K562 (cell line): Measurements from ENCODE around the gene SHB. TPM values are rescaled to one million over a fixed set of nuclear protein-coding genes. Genes with fewer than 3 reads are reported as not detected.

Experiments
- ATAC-seq: fragments of 200-7000 bp; cut with Tn5 transposase; 3 replicates; pipeline ENCODE4 v1.9.1; 2020; ENCODE audit warnings: moderate library complexity
- BruUV-seq: library from RNA; stranded (reverse); fragments of 400-500 nt; replicated peaks from 2 replicates; lab custom pipeline; 2021; lab: Mats Ljungman, UMichigan
- CTCF ChIA-PET: fragments of 300-600 bp; formaldehyde crosslinking; extraction: SDS; loops from one replicate; lab custom pipeline; 2021; ENCODE audit warnings: low intra/inter-chr PET ratio; lab: Yijun Ruan, JAX
- POLR2A ChIA-PET: fragments of 300-600, 350-650 bp; sonication (Branson Sonifier 250); formaldehyde crosslinking; extraction: SDS; loops from one replicate; lab custom pipeline; 2021; ENCODE audit warnings: antibody characterized with exemption, inconsistent platforms; lab: Yijun Ruan, JAX
- DNase-seq, 4 experiments: peaks; one replicate each; pipeline versions ENCODE4 v3.0.0 to v3.0.0-alpha.2; 2011 to 2018; ENCODE audit warnings: low spot score in 3 of 4, mixed read lengths in 3 of 4; ENCODE audit errors: extremely low read depth in 1 of 4
- FAIRE-seq: peaks from 2 replicates; lab custom pipeline; 2011; peaks lifted over from hg19 to GRCh38; lab: Jason Lieb, UNC
- H2AFZ ChIP-seq: 2 replicates; pipeline ENCODE4 v1.6.0; 2011; ENCODE audit warnings: low read depth, low read length, control low read depth, inconsistent platforms
- H3K27ac ChIP-seq: fragments of 200-600 bp; 3 replicates; pipeline ENCODE4 v1.8.0; 2011; ENCODE audit warnings: low read depth, mild to moderate bottlenecking, control low read depth, inconsistent platforms, low read length, moderate library complexity, mixed read lengths; ENCODE audit errors: extremely low read depth
- H3K27me3 ChIP-seq, 2 experiments: fragments of 300-600 bp in 1 of 2; 2 replicates in 1 of 2; 3 replicates in 1 of 2; pipeline versions ENCODE4 v1.6.0 to v1.8.0; 2011; ENCODE audit warnings: inconsistent platforms in 2 of 2, low read length in 2 of 2, mild to moderate bottlenecking in 1 of 2, mixed read lengths in 1 of 2, moderate library complexity in 1 of 2; ENCODE audit not compliant: control insufficient read depth in 2 of 2, insufficient read depth in 2 of 2
- H3K36me3 ChIP-seq: fragments of 300-600 bp; 3 replicates; pipeline ENCODE4 v1.8.0; 2011; ENCODE audit warnings: mild to moderate bottlenecking, low read length, inconsistent platforms; ENCODE audit not compliant: control insufficient read depth, insufficient read depth
- H3K4me1 ChIP-seq, 2 experiments: fragments of 200-600 bp in 1 of 2; replicated peaks in 1 of 2; 2 replicates in 1 of 2; 3 replicates in 1 of 2; pipeline versions ENCODE4 v1.5.1 to v1.8.0; 2011; ENCODE audit warnings: inconsistent platforms in 2 of 2, low read length in 2 of 2, mild to moderate bottlenecking in 1 of 2, mixed read lengths in 1 of 2, moderate library complexity in 1 of 2; ENCODE audit not compliant: control insufficient read depth in 2 of 2, insufficient read depth in 2 of 2
- H3K4me2 ChIP-seq: 2 replicates; pipeline ENCODE4 v1.6.1; 2011; ENCODE audit warnings: low read length, control low read depth, inconsistent platforms, mixed read lengths; ENCODE audit not compliant: insufficient read depth
- H3K4me3 ChIP-seq: fragments of 200-600 bp; sonication (generic), shearing (Covaris generic); 2 replicates; pipeline ENCODE4 v1.5.1; 2016; ENCODE audit warnings: control low read depth, inconsistent platforms
- H3K79me2 ChIP-seq: fragments of 200-600 bp; 3 replicates; pipeline ENCODE4 v1.8.0; 2011; ENCODE audit warnings: low read length, inconsistent platforms; ENCODE audit not compliant: control insufficient read depth, insufficient read depth
- H3K9ac ChIP-seq, 2 experiments: 2 replicates each; pipeline versions ENCODE4 v1.6.0 to v1.6.1; 2011; ENCODE audit warnings: low read depth in 2 of 2, low read length in 2 of 2, control low read depth in 1 of 2, inconsistent platforms in 1 of 2, mild to moderate bottlenecking in 1 of 2, mixed read lengths in 1 of 2; ENCODE audit not compliant: insufficient read depth in 1 of 2
- H3K9me1 ChIP-seq: one replicate; pipeline ENCODE4 v1.6.0; 2011; ENCODE audit warnings: inconsistent platforms, mild to moderate bottlenecking, low read length, moderate library complexity; ENCODE audit not compliant: control insufficient read depth, insufficient read depth
- H3K9me3 ChIP-seq: replicated peaks from 2 replicates; pipeline ENCODE4 v1.5.1; 2011; ENCODE audit warnings: low read depth, low read length, inconsistent platforms; ENCODE audit not compliant: control insufficient read depth, insufficient read depth
- H4K20me1 ChIP-seq: replicated peaks from 2 replicates; pipeline ENCODE4 v1.6.1; 2011; ENCODE audit warnings: low read length, inconsistent platforms, mixed read lengths; ENCODE audit not compliant: control insufficient read depth, insufficient read depth
- ATF1 ChIP-seq, 2 experiments: fragments of 450-650 bp in 1 of 2; IDR thresholded peaks; 2 replicates each; pipeline ENCODE4 v1.6.1; 2016; ENCODE audit warnings: missing compliant biosample characterization in 1 of 2, missing genetic modification characterization in 1 of 2
- ATF3 ChIP-seq, 2 experiments: fragments of 450-650 bp in 1 of 2; sonication (generic) in 1 of 2; formaldehyde crosslinking in 1 of 2; IDR thresholded peaks in 1 of 2; conservative IDR thresholded peaks in 1 of 2; 2 replicates each; pipeline versions ENCODE4 v1.6.1 to v1.8.1; 2016 to 2023; ENCODE audit warnings: mild to moderate bottlenecking in 2 of 2, moderate library complexity in 2 of 2, inconsistent platforms in 1 of 2, missing genetic modification reagents in 1 of 2
- ATF7 ChIP-seq: fragments of 450-650 bp; IDR thresholded peaks from 2 replicates; pipeline ENCODE4 v1.7.1; 2014; ENCODE audit warnings: mild to moderate bottlenecking, moderate library complexity
- CREM ChIP-seq: IDR thresholded peaks from 2 replicates; pipeline ENCODE4 v1.6.1; 2014; ENCODE audit warnings: antibody characterized with exemption, low read depth
- ERF ChIP-seq: fragments of 450-650 bp; formaldehyde crosslinking; IDR thresholded peaks from 2 replicates; pipeline ENCODE4 v1.4.0; 2020; ENCODE audit warnings: mild to moderate bottlenecking, mixed read lengths
- FOSL1 ChIP-seq: fragments of 200-800 bp; sonication (Bioruptor generic); conservative IDR thresholded peaks from 2 replicates; pipeline ENCODE4 v1.6.1; 2016; ENCODE audit warnings: missing genetic modification characterization, missing compliant biosample characterization
- JUN ChIP-seq, 2 experiments: sonication (generic) in 1 of 2; formaldehyde crosslinking in 1 of 2; IDR thresholded peaks; 2 replicates each; pipeline versions ENCODE4 v1.6.1 to v1.8.0; 2012 to 2022; ENCODE audit warnings: borderline replicate concordance in 2 of 2, mild to moderate bottlenecking in 2 of 2, improper control_type of control experiment in 1 of 2, low read depth in 1 of 2, low read length in 1 of 2, missing genetic modification reagents in 1 of 2
- JUND ChIP-seq, 2 experiments: IDR thresholded peaks; 2 replicates in 1 of 2; 3 replicates in 1 of 2; pipeline ENCODE4 v1.6.1; 2011; ENCODE audit warnings: borderline replicate concordance in 2 of 2, low read depth in 2 of 2, low read length in 2 of 2, improper control_type of control experiment in 1 of 2, missing biosample characterization in 1 of 2, missing genetic modification characterization in 1 of 2, missing genetic modification reagents in 1 of 2
- SMC3 ChIP-seq: conservative IDR thresholded peaks from 2 replicates; pipeline ENCODE4 v1.6.1; 2011; ENCODE audit warnings: low read depth, low read length, improper control_type of control experiment; ENCODE audit not compliant: insufficient read depth
- SREBF2 ChIP-seq: sonication (generic); formaldehyde crosslinking; IDR thresholded peaks from 2 replicates; pipeline ENCODE4 v1.4.0; 2020; ENCODE audit warnings: mild to moderate bottlenecking, missing genetic modification reagents
- ZNF239 ChIP-seq: fragments of 250-450 bp; sonication (Bioruptor Pico); IDR thresholded peaks from 2 replicates; pipeline ENCODE4 v1.4.0; 2020; ENCODE audit warnings: mild to moderate bottlenecking
- ZNF384 ChIP-seq: IDR thresholded peaks from 2 replicates; pipeline ENCODE4 v1.6.1; 2012; ENCODE audit warnings: low read depth, low read length, improper control_type of control experiment
- ZNF668 ChIP-seq: fragments of 250-450 bp; sonication (Bioruptor Pico); IDR thresholded peaks from 2 replicates; pipeline ENCODE4 v1.8.0; 2022; ENCODE audit warnings: mild to moderate bottlenecking, inconsistent platforms
- WGBS: fragments of 100-300 bp; shearing (Covaris generic); methylation state at CpG from one replicate; pipeline ENCODE4 v1.1.6; 2016; ENCODE audit warnings: low coverage, mixed read lengths; ENCODE audit not compliant: insufficient coverage; ENCODE audit errors: missing lambda C conversion rate; 5-methylcytosine and 5-hydroxymethylcytosine counted together
- in situ Hi-C: fragments of 300-500 bp; cut with MboI; formaldehyde crosslinking; loops from 4 replicates; pipeline ENCODE4 v1.15.0; 2018; ENCODE audit warnings: inconsistent platforms, mixed read lengths
- intact Hi-C: fragments of 100-400 bp; cut with micrococcal nuclease; formaldehyde crosslinking; loops from 2 replicates; pipeline ENCODE4 v1.14.2; 2022
- polyA plus RNA-seq, 8 experiments: library from polyadenylated mRNA; depleted of rRNA in 4 of 8; stranded (reverse) in 5 of 8; unstranded in 3 of 8; fragments of >200 nt; fragmentation: Nextera tagmentation in 2 of 8; fragmentation: Illumina TruSeq in 1 of 8; extraction: Ambion mirVana in 2 of 8; extraction: Trizol in 1 of 8; gene quantifications; 2 replicates each; pipeline versions ENCODE4 v1.2.1 to v1.2.3, GENCODE V29; 2011 to 2014; ENCODE audit warnings: inconsistent platforms in 1 of 8, missing spikeins in 1 of 8
- total RNA-seq, 7 experiments: library from RNA; depleted of rRNA in 6 of 7; stranded (reverse); fragments of >200 nt in 6 of 7; fragmentation: Illumina TruSeq in 2 of 7; extraction: Trizol in 2 of 7; gene quantifications; 2 replicates each; pipeline versions ENCODE4 v1.2.1 to v1.2.3, GENCODE V29; 2011 to 2021; ENCODE audit warnings: low replicate concordance in 1 of 7
- TF ChIP-seq, protein P1 (sequence below): fragments of 450-650 bp; IDR thresholded peaks from 2 replicates; pipeline ENCODE4 v1.6.1; 2014; ENCODE audit warnings: low read depth, mild to moderate bottlenecking, moderate library complexity, borderline replicate concordance
- TF ChIP-seq, protein P2 (sequence below): fragments of 450-650 bp; IDR thresholded peaks from 2 replicates; pipeline ENCODE4 v1.6.1; 2016; ENCODE audit warnings: low read depth, mild to moderate bottlenecking, moderate library complexity

SHB gene
- total and polyA plus RNA-seq, 9 of the 15 experiments (the other 6 are each of a cell fraction or from before 2014, with no cell fraction given): 0.78 to 16.0 (median 5.3) TPM

DNA sequence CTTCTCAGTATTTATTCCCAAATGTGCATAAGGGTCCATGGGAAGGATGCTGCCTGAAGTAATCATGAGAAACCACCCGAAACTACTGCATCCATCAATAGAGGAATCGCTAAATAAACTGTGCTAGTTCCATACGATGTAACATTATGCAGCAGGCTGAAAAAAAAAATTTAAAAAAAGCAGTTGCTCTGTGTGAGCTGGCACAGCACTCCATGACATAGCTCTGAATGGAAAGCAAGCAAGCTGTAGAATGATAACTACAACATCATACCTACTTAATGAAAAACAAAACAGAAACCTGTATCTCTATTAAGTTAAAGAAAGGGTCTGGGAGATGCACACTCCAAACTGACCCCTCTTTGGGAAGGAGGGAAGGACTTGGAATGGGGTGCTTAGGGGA, 49.3 kb downstream of the SHB start (continued):
- no peak for TF ChIP-seq SMC3

DNA sequence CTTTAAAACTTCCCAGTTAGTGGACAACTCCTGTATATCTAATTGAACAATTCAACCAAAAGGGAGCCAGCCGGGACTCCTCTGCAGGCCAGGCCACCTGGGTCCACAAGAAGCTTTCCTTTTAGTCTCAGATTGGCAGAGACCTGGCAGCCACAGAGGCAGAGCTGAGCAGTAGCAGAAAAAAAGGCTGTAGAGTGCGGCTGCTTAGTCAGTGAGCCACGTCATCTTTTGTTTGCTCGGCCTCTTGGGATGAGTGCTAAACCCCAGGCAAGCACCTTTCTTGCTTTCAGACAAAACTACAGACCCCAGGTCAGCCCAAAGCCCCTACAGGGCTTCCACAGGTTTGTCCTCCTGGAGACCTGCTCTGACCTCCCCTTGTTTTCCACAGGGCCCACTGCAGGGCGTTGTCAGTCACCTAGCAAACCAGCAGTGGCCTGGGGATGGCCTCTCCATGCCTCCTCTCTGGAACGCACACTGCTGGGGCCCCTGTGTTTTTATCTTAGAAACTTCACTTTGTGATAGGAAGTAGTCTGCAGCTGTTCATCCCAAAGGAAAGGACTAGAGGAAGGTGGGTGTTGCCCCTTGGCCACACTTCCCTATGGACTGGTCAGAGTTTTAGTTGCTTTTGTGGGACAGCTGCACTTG, 49.9 kb downstream of the SHB start:
- BruUV-seq: no TSS peak
- Histone ChIP-seq H3K27ac (no peak overlapping the region), H4K20me1 (peaks cover 18% of the 10 kb centered on the region), H3K79me2 (peaks cover 5% of the 10 kb centered on the region; the same call in 1 of the 3 replicates), H3K36me3 (peaks cover 9% of the 10 kb centered on the region; the same call in 2 of the 3 replicates), H3K27me3 (no peaks in the 10 kb centered on the region), H3K4me1 (peaks cover 7 to 17% of the 10 kb centered on the region in 2 experiments; a peak in 3 of 5 replicates), H3K9me1 (no peaks in the 10 kb centered on the region), H3K9me3 (no peaks in the 10 kb centered on the region), H3K9ac (peak overlapping the region in 1 of 2 experiments; percentile 28; a peak in 1 of 4 replicates), H3K4me3 (no peak overlapping the region), H3K4me2 (peak overlapping the region; percentile 34; the same call in 1 of the 2 replicates), H2AFZ (no peak overlapping the region; the same call in 1 of the 2 replicates)
- FAIRE-seq (no peak), DNase-seq (peak in 1 of 4 experiments; percentile 38), ATAC-seq (peak; percentile 67)
- CTCF ChIA-PET: no interaction called here
- POLR2A ChIA-PET: interaction anchor here (0.5 to 1.3 kb wide), 5 partner anchors 8 to 206 kb away, joined by 3 read pairs; no protein-coding TSS in a partner anchor
- WGBS: 31% methylated on average over 5 of the region's 6 CpGs
- in situ Hi-C loops: no loop called here
- intact Hi-C loops: no loop called here
- TF ChIP-seq ATF1 (CRISPR knock-in tag; IDR thresholded peaks at IDR 0.05) (no peak), ATF1 (tag; IDR thresholded peaks at IDR 0.05) (peak; percentile 42; the same call in 1 of the 2 replicates), ERF (CRISPR knock-in tag) (0 out of 2 replicates have a peak, but pooled peaks have one; percentile 32), FOSL1 (tag) (peak; percentile 84), ATF7 (peak; percentile 30; the same call in 1 of the 2 replicates), JUND (IDR thresholded peaks at IDR 0.05; ENCODE audit: borderline replicate concordance, low read depth, low read length) (0 out of 2 replicates have a peak, but pooled peaks have one; percentile 44), JUND (tag; IDR thresholded peaks at IDR 0.05; ENCODE audit: borderline replicate concordance, low read depth, low read length) (peak; percentile 30; the same call in 1 of the 3 replicates), CREM (peak; percentile 51; the same call in 1 of the 2 replicates), ATF3 (IDR thresholded peaks at IDR 0.05) (peak; percentile 59), ATF3 (CRISPR knock-in tag; conservative IDR thresholded peaks at IDR 0.05) (no peak), JUN (IDR thresholded peaks at IDR 0.05; ENCODE audit: borderline replicate concordance, low read depth, low read length) (0 out of 2 replicates have a peak, but pooled peaks have one; percentile 28), JUN (CRISPR knock-in tag; IDR thresholded peaks at IDR 0.05; ENCODE audit: borderline replicate concordance) (no peak), ZNF239 (CRISPR knock-in tag) (no peak), SREBF2 (CRISPR knock-in tag) (no peak), ZNF384 (peak; percentile 46; the same call in 1 of the 2 replicates), ZNF668 (no peak)
- TF ChIP-seq, protein P1, sequence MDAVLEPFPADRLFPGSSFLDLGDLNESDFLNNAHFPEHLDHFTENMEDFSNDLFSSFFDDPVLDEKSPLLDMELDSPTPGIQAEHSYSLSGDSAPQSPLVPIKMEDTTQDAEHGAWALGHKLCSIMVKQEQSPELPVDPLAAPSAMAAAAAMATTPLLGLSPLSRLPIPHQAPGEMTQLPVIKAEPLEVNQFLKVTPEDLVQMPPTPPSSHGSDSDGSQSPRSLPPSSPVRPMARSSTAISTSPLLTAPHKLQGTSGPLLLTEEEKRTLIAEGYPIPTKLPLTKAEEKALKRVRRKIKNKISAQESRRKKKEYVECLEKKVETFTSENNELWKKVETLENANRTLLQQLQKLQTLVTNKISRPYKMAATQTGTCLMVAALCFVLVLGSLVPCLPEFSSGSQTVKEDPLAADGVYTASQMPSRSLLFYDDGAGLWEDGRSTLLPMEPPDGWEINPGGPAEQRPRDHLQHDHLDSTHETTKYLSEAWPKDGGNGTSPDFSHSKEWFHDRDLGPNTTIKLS: peak; percentile 28; the same call in 1 of the 2 replicates
- TF ChIP-seq, protein P2, sequence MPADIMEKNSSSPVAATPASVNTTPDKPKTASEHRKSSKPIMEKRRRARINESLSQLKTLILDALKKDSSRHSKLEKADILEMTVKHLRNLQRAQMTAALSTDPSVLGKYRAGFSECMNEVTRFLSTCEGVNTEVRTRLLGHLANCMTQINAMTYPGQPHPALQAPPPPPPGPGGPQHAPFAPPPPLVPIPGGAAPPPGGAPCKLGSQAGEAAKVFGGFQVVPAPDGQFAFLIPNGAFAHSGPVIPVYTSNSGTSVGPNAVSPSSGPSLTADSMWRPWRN: no peak
